Keratinocyte (primary cell): ENCODE data around the gene ARMCX4.

Source experiments
- EZH2 ChIP-seq: IDR thresholded peaks from one replicate; pipeline ENCODE4 v1.6.1; 2012; ENCODE audit warnings: inconsistent platforms, mild to moderate bottlenecking, low read length, moderate library complexity
- TF ChIP-seq, protein P1 (sequence below), 3 experiments: IDR thresholded peaks in 1 of 3; conservative IDR thresholded peaks in 1 of 3; optimal IDR thresholded peaks in 1 of 3; 2 replicates in 2 of 3; 3 replicates in 1 of 3; pipeline versions ENCODE3 to v1.5.1; 2011; ENCODE audit warnings: low read length in 3 of 3, mild to moderate bottlenecking in 3 of 3, moderate library complexity in 2 of 3, control low read depth in 1 of 3, inconsistent platforms in 1 of 3; ENCODE audit not compliant: insufficient read depth in 2 of 3; ENCODE audit errors: extremely low read depth in 1 of 3

DNA sequence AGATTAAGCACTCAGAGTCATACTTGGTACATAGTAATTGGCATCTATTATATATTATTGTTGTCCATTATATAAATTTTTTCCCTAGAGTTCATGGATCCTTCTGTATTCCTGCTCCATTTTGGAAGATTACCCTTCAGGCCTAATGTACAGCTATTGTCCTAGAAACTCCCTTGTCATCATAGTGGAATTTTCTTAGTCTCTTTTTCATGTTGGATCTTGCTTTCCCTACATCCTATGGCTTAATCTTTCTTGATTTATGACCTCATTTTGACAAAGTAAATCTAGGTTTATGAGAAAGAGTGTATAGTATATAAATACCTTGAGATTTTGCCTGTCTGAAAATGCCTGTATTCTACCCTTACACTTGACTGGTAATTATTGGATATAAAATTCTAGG is 22.1 kb downstream of the ARMCX4 start:
- TF ChIP-seq, protein P1, sequence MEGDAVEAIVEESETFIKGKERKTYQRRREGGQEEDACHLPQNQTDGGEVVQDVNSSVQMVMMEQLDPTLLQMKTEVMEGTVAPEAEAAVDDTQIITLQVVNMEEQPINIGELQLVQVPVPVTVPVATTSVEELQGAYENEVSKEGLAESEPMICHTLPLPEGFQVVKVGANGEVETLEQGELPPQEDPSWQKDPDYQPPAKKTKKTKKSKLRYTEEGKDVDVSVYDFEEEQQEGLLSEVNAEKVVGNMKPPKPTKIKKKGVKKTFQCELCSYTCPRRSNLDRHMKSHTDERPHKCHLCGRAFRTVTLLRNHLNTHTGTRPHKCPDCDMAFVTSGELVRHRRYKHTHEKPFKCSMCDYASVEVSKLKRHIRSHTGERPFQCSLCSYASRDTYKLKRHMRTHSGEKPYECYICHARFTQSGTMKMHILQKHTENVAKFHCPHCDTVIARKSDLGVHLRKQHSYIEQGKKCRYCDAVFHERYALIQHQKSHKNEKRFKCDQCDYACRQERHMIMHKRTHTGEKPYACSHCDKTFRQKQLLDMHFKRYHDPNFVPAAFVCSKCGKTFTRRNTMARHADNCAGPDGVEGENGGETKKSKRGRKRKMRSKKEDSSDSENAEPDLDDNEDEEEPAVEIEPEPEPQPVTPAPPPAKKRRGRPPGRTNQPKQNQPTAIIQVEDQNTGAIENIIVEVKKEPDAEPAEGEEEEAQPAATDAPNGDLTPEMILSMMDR (optimal IDR thresholded peaks at IDR 0.05 in 1 of 3, IDR thresholded peaks at IDR 0.05 in 1 of 3, conservative IDR thresholded peaks at IDR 0.05 in 1 of 3; ENCODE audit: extremely low read depth in 1 of 3, insufficient read depth in 2 of 3, low read length in 3 of 3), result no peak
- TF ChIP-seq EZH2, result no peak
